Endothelial cell of umbilical vein (primary cell): ENCODE measurements around the gene PHEX.

ENCODE experiments used
- EZH2 ChIP-seq: IDR thresholded peaks from 2 replicates; pipeline ENCODE4 v1.6.1; 2012; ENCODE audit warnings: borderline replicate concordance, low read depth, mild to moderate bottlenecking, moderate library complexity, low read length, inconsistent platforms; ENCODE audit not compliant: severe bottlenecking
- FOS ChIP-seq: IDR thresholded peaks from 2 replicates; pipeline ENCODE4 v1.6.1; 2011; ENCODE audit warnings: mild to moderate bottlenecking, low read length, moderate library complexity, borderline replicate concordance; ENCODE audit not compliant: insufficient read depth
- GATA2 ChIP-seq: IDR thresholded peaks from 2 replicates; pipeline ENCODE4 v1.7.0; 2011; ENCODE audit warnings: low read depth, mild to moderate bottlenecking, moderate library complexity, mixed read lengths, low read length; ENCODE audit not compliant: insufficient read length, insufficient read depth
- JUN ChIP-seq: IDR thresholded peaks from 2 replicates; pipeline ENCODE4 v1.6.1; 2011; ENCODE audit warnings: borderline replicate concordance, low read depth; ENCODE audit not compliant: insufficient read length, insufficient read depth
- MYC ChIP-seq: IDR thresholded peaks from one replicate; pipeline ENCODE4 v1.6.1; 2011; ENCODE audit warnings: mild to moderate bottlenecking, low read depth, low read length
- POLR2A ChIP-seq: IDR thresholded peaks from 2 replicates; pipeline ENCODE4 v1.6.1; 2012; ENCODE audit warnings: low read depth, mild to moderate bottlenecking, control low read depth, low read length
- POLR2AphosphoS5 ChIP-seq: IDR thresholded peaks from 2 replicates; pipeline ENCODE4 v1.6.1; 2012; ENCODE audit warnings: low read depth, mild to moderate bottlenecking, control low read depth, low read length, moderate library complexity; ENCODE audit not compliant: insufficient read depth
- TF ChIP-seq, protein P1 (sequence below), 2 donors: IDR thresholded peaks; 1 replicate in 1 of 2; 2 replicates in 1 of 2; pipeline ENCODE4 v1.5.1; 2011; ENCODE audit warnings: low read length in 2 of 2, mild to moderate bottlenecking in 2 of 2, moderate library complexity in 2 of 2, control low read depth in 1 of 2, inconsistent platforms in 1 of 2, low read depth in 1 of 2; ENCODE audit not compliant: insufficient read depth in 1 of 2; ENCODE audit errors: extremely low read depth in 1 of 2
- TF ChIP-seq, protein P2 (sequence below): IDR thresholded peaks from 2 replicates; pipeline ENCODE4 v1.6.1; 2011; ENCODE audit not compliant: insufficient read depth, insufficient read length

DNA sequence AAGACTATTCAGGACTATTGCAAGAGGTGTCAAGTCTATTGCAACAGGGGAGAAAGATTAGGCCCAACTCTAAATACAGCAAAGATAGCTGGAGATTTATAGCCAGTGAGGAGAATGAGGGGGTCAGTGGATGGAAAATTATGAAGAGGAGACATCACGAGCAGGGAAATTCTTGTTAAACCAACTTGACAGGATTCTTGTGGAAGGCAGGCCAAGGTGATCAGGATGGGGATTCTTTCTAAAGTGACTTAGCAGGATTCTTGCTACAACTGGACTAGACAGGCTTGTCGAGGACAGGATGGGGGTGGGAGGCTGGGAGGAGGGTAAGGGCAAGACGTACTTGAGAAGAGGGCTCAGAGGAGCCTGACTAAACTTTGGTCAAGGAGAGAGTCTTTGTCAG is 89.0 kb downstream of the PHEX start:
- TF ChIP-seq, protein P1, sequence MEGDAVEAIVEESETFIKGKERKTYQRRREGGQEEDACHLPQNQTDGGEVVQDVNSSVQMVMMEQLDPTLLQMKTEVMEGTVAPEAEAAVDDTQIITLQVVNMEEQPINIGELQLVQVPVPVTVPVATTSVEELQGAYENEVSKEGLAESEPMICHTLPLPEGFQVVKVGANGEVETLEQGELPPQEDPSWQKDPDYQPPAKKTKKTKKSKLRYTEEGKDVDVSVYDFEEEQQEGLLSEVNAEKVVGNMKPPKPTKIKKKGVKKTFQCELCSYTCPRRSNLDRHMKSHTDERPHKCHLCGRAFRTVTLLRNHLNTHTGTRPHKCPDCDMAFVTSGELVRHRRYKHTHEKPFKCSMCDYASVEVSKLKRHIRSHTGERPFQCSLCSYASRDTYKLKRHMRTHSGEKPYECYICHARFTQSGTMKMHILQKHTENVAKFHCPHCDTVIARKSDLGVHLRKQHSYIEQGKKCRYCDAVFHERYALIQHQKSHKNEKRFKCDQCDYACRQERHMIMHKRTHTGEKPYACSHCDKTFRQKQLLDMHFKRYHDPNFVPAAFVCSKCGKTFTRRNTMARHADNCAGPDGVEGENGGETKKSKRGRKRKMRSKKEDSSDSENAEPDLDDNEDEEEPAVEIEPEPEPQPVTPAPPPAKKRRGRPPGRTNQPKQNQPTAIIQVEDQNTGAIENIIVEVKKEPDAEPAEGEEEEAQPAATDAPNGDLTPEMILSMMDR (IDR thresholded peaks at IDR 0.05; ENCODE audit: extremely low read depth in 1 of 2, insufficient read depth in 1 of 2, low read depth in 1 of 2, low read length in 2 of 2) = no peak
- TF ChIP-seq, protein P2, sequence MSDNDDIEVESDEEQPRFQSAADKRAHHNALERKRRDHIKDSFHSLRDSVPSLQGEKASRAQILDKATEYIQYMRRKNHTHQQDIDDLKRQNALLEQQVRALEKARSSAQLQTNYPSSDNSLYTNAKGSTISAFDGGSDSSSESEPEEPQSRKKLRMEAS = no peak
- no peak for TF ChIP-seq EZH2
- no peak for TF ChIP-seq POLR2AphosphoS5
- TF ChIP-seq GATA2 = no peak
- no peak for TF ChIP-seq POLR2A
- TF ChIP-seq FOS = no peak
- no peak for TF ChIP-seq JUN
- no peak for TF ChIP-seq MYC
